B cell (primary cell): Measurements from ENCODE around the gene STK17A. TPM values are rescaled to one million over a fixed set of nuclear protein-coding genes. Genes with fewer than 3 reads are reported as not detected.

ENCODE experiments used
- ATAC-seq: fragments of 200-7000 bp; cut with Tn5 transposase; one replicate; pipeline ENCODE4 v1.10.0; 2021; ENCODE audit warnings: low read depth, mild to moderate bottlenecking, moderate number of reproducible peaks, moderate library complexity
- CTCF ChIA-PET: fragments of 350-600 bp; sonication (Branson Sonifier 250); formaldehyde crosslinking; loops from one replicate; lab custom pipeline; 2021; ENCODE audit warnings: antibody characterized with exemption, inconsistent platforms; lab: Charles Lee
- POLR2A ChIA-PET: fragments of 350-600 bp; sonication (Branson Sonifier 250); formaldehyde crosslinking; loops from one replicate; lab custom pipeline; 2021; ENCODE audit warnings: antibody characterized with exemption; lab: Charles Lee
- DNase-seq: peaks from one replicate; pipeline ENCODE4 v3.0.0; 2013
- H2AFZ ChIP-seq: 2 replicates; pipeline ENCODE4 v1.6.1; 2012; ENCODE audit warnings: mild to moderate bottlenecking, low read depth, low read length; ENCODE audit not compliant: insufficient read depth, poor library complexity, severe bottlenecking
- H3K27ac ChIP-seq, 2 donors: 1 replicate in 1 of 2; 2 replicates in 1 of 2; pipeline ENCODE4 v1.5.1; 2012 to 2013; ENCODE audit warnings: low read length in 2 of 2, mild to moderate bottlenecking in 2 of 2, moderate library complexity in 1 of 2
- H3K27me3 ChIP-seq, 4 experiments: fragments of 200-600 bp in 1 of 4; sonication (generic) in 1 of 4; replicated peaks in 1 of 4; 1 replicate in 2 of 4; 2 replicates in 2 of 4; pipeline versions ENCODE4 v1.6.1 to v1.7.0; 2013 to 2016; ENCODE audit warnings: low read length in 3 of 4, mild to moderate bottlenecking in 2 of 4, mixed read lengths in 1 of 4, moderate library complexity in 1 of 4; ENCODE audit not compliant: insufficient read depth in 4 of 4, control insufficient read depth in 3 of 4; ENCODE audit errors: control extremely low read depth in 1 of 4
- H3K36me3 ChIP-seq, 2 experiments: replicated peaks in 1 of 2; 1 replicate in 1 of 2; 2 replicates in 1 of 2; pipeline versions ENCODE4 v1.6.1 to v1.7.1; 2013; ENCODE audit warnings: low read length in 1 of 2; ENCODE audit not compliant: insufficient read depth in 2 of 2, control insufficient read depth in 1 of 2; ENCODE audit errors: control extremely low read depth in 1 of 2, extremely low read depth in 1 of 2
- H3K4me1 ChIP-seq, 2 donors: fragments of 200-600 bp in 1 of 2; sonication (generic) in 1 of 2; 1 replicate in 1 of 2; 2 replicates in 1 of 2; pipeline versions ENCODE4 v1.5.1 to v1.6.1; 2013 to 2017; ENCODE audit warnings: low read length in 2 of 2; ENCODE audit not compliant: control insufficient read depth in 2 of 2, insufficient read depth in 2 of 2
- H3K4me2 ChIP-seq: replicated peaks from 2 replicates; pipeline ENCODE3; 2012; ENCODE audit warnings: mild to moderate bottlenecking, low read depth, low read length; ENCODE audit not compliant: poor library complexity, severe bottlenecking
- H3K4me3 ChIP-seq, 5 experiments: fragments of 200-600 bp in 1 of 5; sonication (generic) in 1 of 5; 1 replicate in 3 of 5; 2 replicates in 2 of 5; pipeline versions ENCODE4 v1.5.1 to v1.7.0; 2011 to 2016; ENCODE audit warnings: low read length in 4 of 5, mild to moderate bottlenecking in 4 of 5, low read depth in 2 of 5, control low read depth in 1 of 5, moderate library complexity in 1 of 5; ENCODE audit not compliant: insufficient read depth in 1 of 5; ENCODE audit errors: control extremely low read depth in 1 of 5, extremely low read depth in 1 of 5
- H3K79me2 ChIP-seq: fragments of 200-600 bp; sonication (generic); one replicate; pipeline ENCODE4 v1.6.0; 2016; ENCODE audit warnings: low read length; ENCODE audit not compliant: control insufficient read depth, insufficient read depth
- H3K9ac ChIP-seq: fragments of 200-600 bp; sonication (generic); 2 replicates; pipeline ENCODE4 v1.6.1; 2017; ENCODE audit warnings: mild to moderate bottlenecking, low read length, moderate library complexity
- H3K9me3 ChIP-seq, 3 donors: one replicate each; pipeline versions ENCODE4 v1.6.1 to v1.7.1; 2013; ENCODE audit warnings: low read length in 2 of 3; ENCODE audit not compliant: control insufficient read depth in 2 of 3, insufficient read depth in 1 of 3; ENCODE audit errors: control extremely low read depth in 1 of 3
- H4K20me1 ChIP-seq: 2 replicates; pipeline ENCODE4 v1.6.0; 2012; ENCODE audit warnings: mild to moderate bottlenecking, low read length; ENCODE audit not compliant: insufficient read depth, control insufficient read depth, poor library complexity, severe bottlenecking
- H3K27ac Mint-ChIP-seq: one replicate; pipeline ENCODE4 v1.8.0; 2021; ENCODE audit warnings: mixed read lengths
- H3K27me3 Mint-ChIP-seq: one replicate; pipeline ENCODE4 v1.8.0; 2021; ENCODE audit warnings: mixed read lengths
- H3K4me1 Mint-ChIP-seq: one replicate; pipeline ENCODE4 v1.8.0; 2021; ENCODE audit warnings: mixed read lengths
- H3K4me3 Mint-ChIP-seq: one replicate; pipeline ENCODE4 v1.8.0; 2021; ENCODE audit warnings: mixed read lengths
- H3K9me3 Mint-ChIP-seq: one replicate; pipeline ENCODE4 v1.8.0; 2022; ENCODE audit warnings: mixed read lengths; ENCODE audit not compliant: insufficient read depth
- CTCF ChIP-seq: fragments of 200-600 bp; IDR thresholded peaks from one replicate; pipeline ENCODE4 v1.8.0; 2022; ENCODE audit warnings: antibody characterized with exemption, mild to moderate bottlenecking
- EZH2 ChIP-seq: IDR thresholded peaks from 2 replicates; pipeline ENCODE4 v1.6.1; 2012; ENCODE audit warnings: borderline replicate concordance, low read depth, mild to moderate bottlenecking, moderate library complexity, low read length; ENCODE audit not compliant: insufficient read depth, poor library complexity, severe bottlenecking
- WGBS: methylation state at CpG from one replicate; pipeline ENCODE4 v1.1.5; 2013; ENCODE audit warnings: missing lambda C conversion rate; ENCODE audit not compliant: insufficient coverage; 5-methylcytosine and 5-hydroxymethylcytosine counted together
- intact Hi-C: fragments of 100-400 bp; cut with micrococcal nuclease; formaldehyde crosslinking; loops from one replicate; pipeline ENCODE4 v1.10.0; 2022
- polyA plus RNA-seq: library from polyadenylated mRNA; depleted of rRNA; stranded (reverse); fragments of >200 nt; gene quantifications from 2 replicates; pipeline ENCODE4 v1.2.3, GENCODE V29; 2012
- total RNA-seq, 2 donors: library from RNA; stranded (reverse); fragments of 120-200 nt in 1 of 2; gene quantifications; 1 replicate in 1 of 2; 2 replicates in 1 of 2; pipeline versions ENCODE4 v1.2.3 to v1.2.4, GENCODE V29; 2013 to 2022

STK17A gene
- total and polyA plus RNA-seq, 2 donors (not counting 1 experiment from before 2014, with no cell fraction given), result 72.8 to 111 TPM

DNA sequence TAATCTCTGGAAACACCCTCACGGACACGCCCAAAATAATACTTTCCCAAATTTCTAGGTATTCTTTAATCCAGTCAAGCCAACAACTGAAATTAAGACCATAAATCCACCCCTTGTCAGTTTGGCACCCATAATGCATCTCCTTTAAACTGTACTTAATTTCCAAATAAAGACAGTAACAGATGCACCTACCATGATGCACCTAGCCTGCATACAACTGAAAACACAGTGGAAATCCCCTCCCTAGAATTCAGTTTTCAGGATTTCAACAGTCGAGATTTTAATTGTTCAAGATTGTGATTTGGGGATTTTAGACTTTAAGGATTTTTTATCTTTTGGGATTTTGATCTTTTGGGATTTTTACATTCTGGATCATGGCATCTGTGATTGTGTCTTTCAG is 17.1 kb downstream of the STK17A start:
- intact Hi-C loops, result no loop called here
- ATAC-seq (no peak), DNase-seq (no peak)
- Mint-ChIP-seq H3K27ac (peak overlapping the region; percentile 55), H3K27me3 (no peaks in the 10 kb centered on the region), H3K9me3 (no peaks in the 10 kb centered on the region), H3K4me3 (no peak overlapping the region), H3K4me1 (peaks cover 32% of the 10 kb centered on the region)
- Histone ChIP-seq H3K36me3 (peaks cover 14 to 87% of the 10 kb centered on the region in 2 experiments), H3K4me3 (no peak overlapping the region), H3K9ac (no peak overlapping the region), H2AFZ (no peak overlapping the region), H3K27ac (peak overlapping the region in 1 of 2 donors; percentile 53), H4K20me1 (peaks cover 96% of the 10 kb centered on the region), H3K27me3 (no peaks in the 10 kb centered on the region), H3K9me3 (no peaks in the 10 kb centered on the region), H3K4me1 (peaks cover 21 to 56% of the 10 kb centered on the region in 2 donors), H3K4me2 (no peak overlapping the region), H3K79me2 (peaks cover 100% of the 10 kb centered on the region)
- CTCF ChIA-PET, result interaction anchor here (1.0 to 3.8 kb wide), 2 partner anchors 15 to 17 kb away, joined by 3 to 22 read pairs; partner anchors contain the start of gene STK17A
- TF ChIP-seq EZH2 (no peak), CTCF (no peak)
- WGBS, result 100% methylated on average over 2 of the region's 3 CpGs
- POLR2A ChIA-PET, result no interaction called here

- peaks cover 27 to 58% of the 10 kb centered on the region in 2 donors for H3K4me1 ChIP-seq
Observed at GRCh38 chr7:43602256-43602655, 19.3 kb downstream of the STK17A start.

More at GRCh38 chr7:43602256-43602655, 19.3 kb downstream of the STK17A start:
- H2AFZ ChIP-seq, result no peak overlapping the region
- H3K27me3 ChIP-seq, result no peaks in the 10 kb centered on the region
- H3K27ac ChIP-seq, result peak overlapping the region in 1 of 2 donors; percentile 67
- no peak overlapping the region for H3K4me3 ChIP-seq
- Mint-ChIP-seq H3K4me1 (peaks cover 38% of the 10 kb centered on the region), H3K27me3 (no peaks in the 10 kb centered on the region), H3K9me3 (no peaks in the 10 kb centered on the region), H3K27ac (no peak overlapping the region), H3K4me3 (no peak overlapping the region)
- DNase-seq, result no peak
- peaks cover 17 to 78% of the 10 kb centered on the region in 2 experiments for H3K36me3 ChIP-seq
- peak overlapping the region; percentile 6 for H3K4me2 ChIP-seq
- H4K20me1 ChIP-seq, result peaks cover 93% of the 10 kb centered on the region
- POLR2A ChIA-PET, result no interaction called here
- H3K9ac ChIP-seq, result no peak overlapping the region
- no peak for ATAC-seq
- H3K79me2 ChIP-seq, result peaks cover 100% of the 10 kb centered on the region
- intact Hi-C loops, result loop anchor here (2.0 kb wide), 1 partner anchor 13 kb away; no protein-coding TSS in a partner anchor
- H3K9me3 ChIP-seq, result no peaks in the 10 kb centered on the region
- CTCF ChIA-PET, result interaction anchor here (1.3 to 3.8 kb wide), 5 partner anchors 15 to 98 kb away, joined by 3 to 22 read pairs (median 4); partner anchors contain the start of gene STK17A
- TF ChIP-seq CTCF, result no peak
- TF ChIP-seq EZH2, result no peak
- no CpG with 5 or more reads among the region's 1 CpG for whole genome bisulfite sequencing
